ENCODE results near the gene CCNF. TPM values are rescaled to one million over a fixed set of nuclear protein-coding genes. Genes with fewer than 3 reads are reported as not detected.

Gene CCNF
- total RNA-seq, 1 donor from 2014 or later: 6.8 TPM

DNA sequence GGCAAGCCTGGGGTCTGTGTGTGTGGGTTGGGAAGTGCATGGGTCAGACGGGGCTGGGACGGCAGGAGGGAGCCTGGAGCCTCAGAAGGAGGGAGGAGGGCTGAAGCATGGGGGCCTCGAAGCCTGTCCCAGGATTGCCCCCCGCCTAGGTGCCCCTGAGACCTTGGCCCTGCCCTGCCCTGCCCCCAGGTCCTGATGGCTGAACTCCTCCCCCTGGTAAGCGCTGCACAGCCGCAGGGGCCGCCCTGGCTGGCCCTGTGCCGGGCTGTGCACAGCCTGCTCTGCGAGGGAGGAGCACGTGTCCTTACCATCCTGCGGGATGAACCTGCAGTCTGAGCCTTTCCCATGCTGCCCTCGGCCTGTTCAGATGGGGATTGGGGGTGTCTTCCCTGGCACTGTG lies 35.1 kb downstream of the CCNF start:
- peaks cover 0 to 7% (median 3%) of the 10 kb centered on the region in 3 donors for H3K27me3 ChIP-seq (ENCODE audit: control insufficient read depth in 3 of 3, insufficient read depth in 3 of 3, low read length in 3 of 3)
- H3K36me3 ChIP-seq (ENCODE audit: control insufficient read depth in 3 of 3, insufficient read depth in 3 of 3, low read length in 3 of 3): no peaks in the 10 kb centered on the region

DNA sequence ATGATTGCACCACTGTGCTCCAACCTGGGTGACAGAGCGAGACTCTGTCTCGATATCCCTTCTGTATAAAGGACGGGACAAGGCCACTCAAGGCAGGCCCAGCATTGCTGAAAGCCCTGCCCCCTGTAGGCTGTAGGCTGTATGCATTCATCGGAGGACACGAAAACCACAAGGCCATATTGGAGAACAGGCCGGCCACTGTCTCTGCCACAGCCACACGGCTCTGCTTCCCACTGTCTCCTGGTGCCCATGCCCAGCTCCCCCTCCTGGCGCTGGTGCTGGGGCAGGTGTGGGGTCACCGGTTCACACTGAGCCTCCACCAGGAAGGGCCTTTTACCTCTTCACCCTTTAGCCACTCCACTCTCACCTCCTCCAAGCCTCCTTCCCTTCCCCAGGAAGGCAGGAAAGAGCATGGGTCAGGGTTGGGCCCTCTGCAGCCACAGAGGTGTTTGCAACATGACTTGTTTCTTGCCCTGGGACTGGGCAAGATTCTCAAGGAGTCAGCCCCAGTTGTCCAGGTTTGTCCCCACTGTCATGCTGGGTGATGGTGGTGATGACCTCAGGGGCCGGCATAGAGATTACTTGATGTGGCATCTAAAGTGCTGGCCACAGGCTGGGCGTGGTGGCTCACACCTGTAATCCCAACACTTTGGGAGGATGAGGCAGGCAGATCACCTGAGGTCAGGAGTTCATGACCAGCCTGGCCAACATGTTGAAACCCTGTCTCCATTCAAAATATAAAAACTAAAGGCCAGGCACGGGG lies 36.6 kb downstream of the CCNF start:
- Histone ChIP-seq H3K9ac (ENCODE audit: low read depth in 1 of 3, low read length in 3 of 3) (no peak overlapping the region), H3K4me3 (ENCODE audit: low read length in 3 of 3) (no peak overlapping the region), H3K27ac (ENCODE audit: low read depth, low read length) (no peak overlapping the region), H3K27me3 (ENCODE audit: control insufficient read depth in 3 of 3, insufficient read depth in 3 of 3, low read length in 3 of 3) (peaks cover 7 to 22% (median 16%) of the 10 kb centered on the region in 3 donors), H3K9me3 (ENCODE audit: control insufficient read depth in 3 of 3, low read length in 3 of 3) (no peaks in the 10 kb centered on the region), H3K4me1 (ENCODE audit: control insufficient read depth in 3 of 3, insufficient read depth in 3 of 3, low read length in 3 of 3) (peaks cover 20 to 34% (median 31%) of the 10 kb centered on the region in 3 donors), H3K36me3 (ENCODE audit: control insufficient read depth in 3 of 3, insufficient read depth in 3 of 3, low read length in 3 of 3) (no peaks in the 10 kb centered on the region)

More for the DNA sequence above, 35.1 kb downstream of the CCNF start:
- Histone ChIP-seq H3K9ac (ENCODE audit: low read depth in 1 of 3, low read length in 3 of 3) (no peak overlapping the region), H3K9me3 (ENCODE audit: control insufficient read depth in 3 of 3, low read length in 3 of 3) (no peaks in the 10 kb centered on the region), H3K27ac (ENCODE audit: low read depth, low read length) (no peak overlapping the region), H3K4me3 (ENCODE audit: low read length in 3 of 3) (no peak overlapping the region), H3K4me1 (ENCODE audit: control insufficient read depth in 3 of 3, insufficient read depth in 3 of 3, low read length in 3 of 3) (peaks cover 15 to 31% (median 25%) of the 10 kb centered on the region in 3 donors)

DNA sequence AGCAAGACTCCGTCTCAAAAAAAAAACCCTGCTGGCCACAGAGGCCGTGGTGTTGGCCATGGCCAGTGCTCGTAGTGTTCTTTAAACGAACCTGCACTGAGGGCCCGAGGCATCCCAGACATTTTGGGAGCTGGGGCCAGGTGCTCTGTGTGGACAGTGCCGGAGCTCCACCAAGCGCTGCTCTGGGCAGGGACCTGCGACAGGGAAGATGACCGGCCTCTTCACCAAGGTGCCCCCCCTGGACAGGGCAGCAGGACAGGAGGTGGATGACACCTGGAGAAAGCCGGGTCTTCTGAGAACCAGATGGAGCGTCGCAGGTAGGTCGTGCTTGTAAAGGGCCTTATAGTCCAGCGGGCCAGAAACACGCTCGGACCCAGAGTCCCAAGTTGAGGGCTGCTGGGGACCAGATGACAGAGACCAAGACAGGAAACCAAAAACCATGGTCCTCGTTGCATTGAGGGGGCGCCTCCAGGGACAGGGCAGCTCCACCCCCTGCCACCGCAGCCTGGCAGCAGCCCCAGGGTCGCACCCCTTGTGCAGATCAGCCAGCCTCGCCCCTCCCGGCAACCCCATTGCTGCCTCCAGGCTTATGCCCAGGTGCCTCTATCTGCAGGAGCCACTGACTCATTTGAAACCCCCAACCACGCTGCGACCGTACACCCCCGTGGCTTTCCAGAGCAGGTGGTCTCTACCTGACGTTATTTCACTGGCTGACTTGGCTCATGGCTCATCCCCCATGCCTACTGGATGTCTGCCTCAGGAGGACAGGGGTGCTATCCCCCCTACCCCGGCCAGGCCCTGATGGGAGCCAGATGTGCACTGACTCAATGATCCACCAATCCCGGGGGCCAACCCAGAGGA lies 37.6 kb downstream of the CCNF start:
- Histone ChIP-seq H3K27me3 (ENCODE audit: control insufficient read depth in 3 of 3, insufficient read depth in 3 of 3, low read length in 3 of 3) (peaks cover 11 to 28% (median 18%) of the 10 kb centered on the region in 3 donors), H3K9ac (ENCODE audit: low read depth in 1 of 3, low read length in 3 of 3) (peak overlapping the region; percentile 33 to 74 (median 45)), H3K4me3 (ENCODE audit: low read length in 3 of 3) (peak overlapping the region in 2 of 3 donors; percentile 60 to 67), H3K27ac (ENCODE audit: low read depth, low read length) (no peak overlapping the region), H3K9me3 (ENCODE audit: control insufficient read depth in 3 of 3, low read length in 3 of 3) (no peaks in the 10 kb centered on the region), H3K36me3 (ENCODE audit: control insufficient read depth in 3 of 3, insufficient read depth in 3 of 3, low read length in 3 of 3) (no peaks in the 10 kb centered on the region), H3K4me1 (ENCODE audit: control insufficient read depth in 3 of 3, insufficient read depth in 3 of 3, low read length in 3 of 3) (peaks cover 20 to 40% (median 32%) of the 10 kb centered on the region in 3 donors)

DNA sequence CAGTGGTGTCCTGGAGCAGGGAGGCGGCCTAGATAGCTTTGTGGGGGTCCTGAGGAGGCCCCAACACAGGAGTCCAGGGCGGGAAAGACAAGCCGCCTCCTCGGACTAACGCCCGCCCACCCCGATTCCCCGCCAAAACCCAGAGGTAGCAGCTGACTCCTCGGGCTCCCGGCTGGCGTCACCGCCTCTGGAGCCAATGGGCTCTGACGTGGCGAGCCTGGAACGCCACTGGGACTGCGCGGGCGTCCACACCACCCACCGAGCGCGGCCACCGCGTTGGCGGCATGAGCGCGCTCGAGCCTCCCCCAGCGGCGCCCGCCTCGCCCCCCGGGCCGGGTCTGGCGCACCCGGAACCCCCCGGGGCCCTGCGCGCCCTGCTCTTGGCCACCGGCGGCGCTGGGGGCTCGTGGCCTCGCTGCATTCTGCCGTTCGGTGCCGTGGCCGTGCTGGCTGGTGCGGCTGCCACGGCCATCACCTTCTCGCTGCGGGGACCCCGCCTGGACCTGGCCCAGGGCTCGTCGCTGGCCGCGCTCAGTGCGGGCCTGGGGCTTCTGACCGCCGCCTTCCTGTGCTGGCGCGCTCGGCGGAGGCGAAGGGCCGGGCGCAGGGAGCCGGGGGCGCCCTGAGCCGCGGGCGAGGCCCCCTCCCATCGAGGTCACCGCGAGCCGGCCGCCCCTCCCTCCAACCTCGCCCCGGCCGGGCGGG lies 38.4 kb downstream of the CCNF start:
- peaks cover 20 to 46% (median 38%) of the 10 kb centered on the region in 3 donors for H3K4me1 ChIP-seq (ENCODE audit: control insufficient read depth in 3 of 3, insufficient read depth in 3 of 3, low read length in 3 of 3)
- no peaks in the 10 kb centered on the region for H3K9me3 ChIP-seq (ENCODE audit: control insufficient read depth in 3 of 3, low read length in 3 of 3)
- H3K27ac ChIP-seq (ENCODE audit: low read depth, low read length): no peak overlapping the region
- H3K27me3 ChIP-seq (ENCODE audit: control insufficient read depth in 3 of 3, insufficient read depth in 3 of 3, low read length in 3 of 3): peaks cover 14 to 36% (median 26%) of the 10 kb centered on the region in 3 donors
- H3K36me3 ChIP-seq (ENCODE audit: control insufficient read depth in 3 of 3, insufficient read depth in 3 of 3, low read length in 3 of 3): no peaks in the 10 kb centered on the region
- peak overlapping the region; percentile 43 to 67 (median 60) for H3K4me3 ChIP-seq (ENCODE audit: low read length in 3 of 3)
- peak overlapping the region; percentile 45 to 74 (median 61) for H3K9ac ChIP-seq (ENCODE audit: low read depth in 1 of 3, low read length in 3 of 3)

DNA sequence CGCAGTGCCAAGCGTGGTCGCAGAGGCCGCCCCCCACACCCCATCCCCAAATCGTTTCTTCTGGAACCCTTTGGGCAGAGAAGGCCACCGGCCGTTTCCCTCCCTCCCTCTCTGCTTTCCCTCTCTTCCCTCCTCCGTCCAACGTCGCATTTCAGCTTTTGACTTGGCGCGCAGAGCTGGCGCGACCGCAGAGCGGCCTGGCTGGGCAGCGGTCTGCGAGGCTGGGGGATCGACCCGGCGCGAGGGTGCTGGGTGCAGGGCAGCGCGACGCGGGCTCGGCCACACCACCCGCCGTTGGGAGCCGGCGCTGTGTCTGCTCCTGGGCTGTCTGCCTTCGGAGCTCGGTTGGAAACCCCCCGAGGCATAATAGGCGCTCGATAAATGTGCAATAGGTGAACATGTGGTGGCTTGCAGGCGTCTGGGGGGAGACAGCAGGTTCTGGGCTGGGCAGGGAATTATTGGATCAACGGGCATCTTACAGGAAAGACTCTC lies 39.0 kb downstream of the CCNF start:
- H3K9ac ChIP-seq (ENCODE audit: low read depth in 1 of 3, low read length in 3 of 3): peak overlapping the region in 2 of 3 donors; percentile 61 to 74

DNA sequence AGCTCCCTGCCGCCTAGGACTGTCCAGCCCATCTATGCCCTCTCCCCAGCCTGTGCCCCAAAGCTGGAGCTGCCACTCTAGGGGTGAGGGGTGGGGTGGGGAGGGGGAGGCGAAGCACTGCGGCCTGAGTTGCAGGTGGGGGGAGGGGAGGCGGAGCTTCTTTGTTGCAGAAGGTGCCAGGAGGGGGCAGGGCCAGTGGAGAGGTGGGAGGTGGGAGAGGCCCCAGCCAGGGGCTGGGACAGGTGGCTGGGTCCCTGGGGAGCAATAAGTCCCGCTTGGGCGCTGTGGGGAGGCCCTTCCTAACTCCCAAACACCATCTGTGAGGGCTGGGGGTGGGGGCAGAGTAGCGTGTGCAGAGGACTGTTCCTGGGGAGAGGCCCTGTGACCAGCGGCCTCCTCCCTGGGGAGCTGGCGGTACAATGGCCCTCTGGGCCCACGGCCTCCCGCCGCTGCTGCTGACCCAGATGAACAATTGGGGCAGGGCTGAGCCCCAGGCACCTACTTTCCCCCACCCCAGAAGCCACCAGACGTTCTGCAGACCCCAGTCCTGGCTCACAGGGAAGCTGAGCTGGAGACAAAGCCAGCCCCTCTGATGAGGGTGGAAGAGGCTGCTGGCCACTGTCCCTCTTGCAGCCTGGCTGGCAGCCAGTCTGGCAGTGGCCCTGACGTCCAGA lies 39.6 kb downstream of the CCNF start:
- Histone ChIP-seq H3K9ac (ENCODE audit: low read depth in 1 of 3, low read length in 3 of 3) (peak overlapping the region in 1 of 3 donors; percentile 40), H3K4me1 (ENCODE audit: control insufficient read depth in 3 of 3, insufficient read depth in 3 of 3, low read length in 3 of 3) (peaks cover 20 to 55% (median 42%) of the 10 kb centered on the region in 3 donors), H3K9me3 (ENCODE audit: control insufficient read depth in 3 of 3, low read length in 3 of 3) (no peaks in the 10 kb centered on the region), H3K27me3 (ENCODE audit: control insufficient read depth in 3 of 3, insufficient read depth in 3 of 3, low read length in 3 of 3) (peaks cover 14 to 43% (median 35%) of the 10 kb centered on the region in 3 donors), H3K4me3 (ENCODE audit: low read length in 3 of 3) (peak overlapping the region in 2 of 3 donors; percentile 60 to 67), H3K27ac (ENCODE audit: low read depth, low read length) (no peak overlapping the region), H3K36me3 (ENCODE audit: control insufficient read depth in 3 of 3, insufficient read depth in 3 of 3, low read length in 3 of 3) (no peaks in the 10 kb centered on the region)

More for the DNA sequence above, 39.0 kb downstream of the CCNF start:
- Histone ChIP-seq H3K27me3 (ENCODE audit: control insufficient read depth in 3 of 3, insufficient read depth in 3 of 3, low read length in 3 of 3) (peaks cover 14 to 42% (median 32%) of the 10 kb centered on the region in 3 donors), H3K4me3 (ENCODE audit: low read length in 3 of 3) (peak overlapping the region; percentile 43 to 67 (median 60)), H3K36me3 (ENCODE audit: control insufficient read depth in 3 of 3, insufficient read depth in 3 of 3, low read length in 3 of 3) (no peaks in the 10 kb centered on the region), H3K4me1 (ENCODE audit: control insufficient read depth in 3 of 3, insufficient read depth in 3 of 3, low read length in 3 of 3) (peaks cover 20 to 52% (median 42%) of the 10 kb centered on the region in 3 donors), H3K27ac (ENCODE audit: low read depth, low read length) (no peak overlapping the region), H3K9me3 (ENCODE audit: control insufficient read depth in 3 of 3, low read length in 3 of 3) (no peaks in the 10 kb centered on the region)

DNA sequence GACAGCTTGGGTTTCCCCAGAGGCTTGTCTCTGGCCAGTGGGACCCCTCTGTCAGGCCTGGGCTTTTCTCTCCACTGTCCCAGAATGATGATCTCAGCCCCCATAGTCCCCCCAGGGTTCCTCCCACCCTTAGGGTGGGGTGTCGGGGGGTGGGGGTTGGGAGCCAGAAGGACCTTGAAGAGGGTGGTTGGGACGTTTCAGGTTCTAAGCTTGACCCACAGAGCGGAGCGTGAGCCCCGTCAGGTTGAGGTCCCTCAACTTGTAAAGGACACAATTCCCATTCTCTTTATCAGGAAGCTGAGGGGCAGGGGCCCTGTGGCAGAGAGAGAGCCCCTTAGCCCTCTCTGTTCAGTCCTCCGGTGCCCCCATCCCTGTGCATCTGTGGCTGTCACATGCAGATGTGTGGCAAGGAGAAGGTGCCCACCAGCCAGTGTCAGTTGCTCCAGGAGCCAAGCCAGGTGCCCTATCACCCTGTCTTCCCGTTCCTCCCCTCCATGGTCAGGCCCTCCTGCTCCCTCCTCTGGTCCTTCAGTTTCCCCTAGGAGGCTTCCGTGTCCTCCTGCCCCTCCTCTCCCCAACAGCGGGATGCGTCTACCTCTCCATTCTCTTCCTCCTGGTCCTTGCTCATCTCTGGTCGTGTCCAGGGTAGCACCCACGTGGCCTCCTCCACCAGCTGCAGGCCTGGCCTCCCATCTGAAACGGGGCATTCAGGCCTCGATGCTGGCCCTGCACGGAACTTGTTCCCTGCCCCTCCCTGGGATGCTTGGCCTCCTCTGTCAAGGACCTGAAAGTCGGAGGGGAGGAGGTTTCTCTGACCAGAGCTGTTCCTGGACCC lies 40.4 kb downstream of the CCNF start:
- H3K27ac ChIP-seq (ENCODE audit: low read depth, low read length): no peak overlapping the region
- H3K9ac ChIP-seq (ENCODE audit: low read depth in 1 of 3, low read length in 3 of 3): peak overlapping the region in 1 of 3 donors; percentile 40
- H3K36me3 ChIP-seq (ENCODE audit: control insufficient read depth in 3 of 3, insufficient read depth in 3 of 3, low read length in 3 of 3): no peaks in the 10 kb centered on the region
- H3K27me3 ChIP-seq (ENCODE audit: control insufficient read depth in 3 of 3, insufficient read depth in 3 of 3, low read length in 3 of 3): peaks cover 14 to 43% (median 35%) of the 10 kb centered on the region in 3 donors
- H3K9me3 ChIP-seq (ENCODE audit: control insufficient read depth in 3 of 3, low read length in 3 of 3): no peaks in the 10 kb centered on the region
- no peak overlapping the region for H3K4me3 ChIP-seq (ENCODE audit: low read length in 3 of 3)
- peaks cover 28 to 62% (median 48%) of the 10 kb centered on the region in 3 donors for H3K4me1 ChIP-seq (ENCODE audit: control insufficient read depth in 3 of 3, insufficient read depth in 3 of 3, low read length in 3 of 3)

DNA sequence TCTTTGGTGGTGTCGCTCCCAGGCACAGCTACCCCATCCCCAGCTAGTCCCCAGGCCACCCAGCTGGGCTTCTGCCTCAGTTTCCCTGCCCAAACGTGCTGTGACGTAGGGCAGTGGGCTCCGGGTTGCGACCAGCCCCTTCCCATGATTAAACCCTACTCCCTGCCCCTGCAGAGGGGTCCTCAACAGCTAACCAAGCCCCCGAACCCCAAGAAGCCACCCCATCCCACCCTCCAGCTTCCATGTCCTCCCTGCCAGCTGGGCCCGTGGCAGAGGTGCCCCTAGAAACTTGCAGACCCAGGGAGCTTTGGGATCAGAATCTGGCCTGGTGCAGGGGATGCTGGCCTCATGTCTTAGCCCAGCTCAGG lies 41.0 kb downstream of the CCNF start:
- Histone ChIP-seq H3K27ac (ENCODE audit: low read depth, low read length) (no peak overlapping the region), H3K9ac (ENCODE audit: low read depth in 1 of 3, low read length in 3 of 3) (no peak overlapping the region), H3K27me3 (ENCODE audit: control insufficient read depth in 3 of 3, insufficient read depth in 3 of 3, low read length in 3 of 3) (peaks cover 14 to 43% (median 35%) of the 10 kb centered on the region in 3 donors), H3K36me3 (ENCODE audit: control insufficient read depth in 3 of 3, insufficient read depth in 3 of 3, low read length in 3 of 3) (no peaks in the 10 kb centered on the region), H3K4me3 (ENCODE audit: low read length in 3 of 3) (no peak overlapping the region), H3K4me1 (ENCODE audit: control insufficient read depth in 3 of 3, insufficient read depth in 3 of 3, low read length in 3 of 3) (peaks cover 28 to 63% (median 48%) of the 10 kb centered on the region in 3 donors), H3K9me3 (ENCODE audit: control insufficient read depth in 3 of 3, low read length in 3 of 3) (no peaks in the 10 kb centered on the region)
